Measurements from ENCODE around the gene PKNOX1. TPM values are rescaled to one million over a fixed set of nuclear protein-coding genes. Genes with fewer than 3 reads are reported as not detected.
"Not testable (repeated sequence)": the region's sequence is repeated elsewhere in the genome, so short reads cannot be mapped to it uniquely, and the experiment has no call there.

PKNOX1 gene
- total RNA-seq, 1 donor from 2014 or later = 8.2 TPM

DNA sequence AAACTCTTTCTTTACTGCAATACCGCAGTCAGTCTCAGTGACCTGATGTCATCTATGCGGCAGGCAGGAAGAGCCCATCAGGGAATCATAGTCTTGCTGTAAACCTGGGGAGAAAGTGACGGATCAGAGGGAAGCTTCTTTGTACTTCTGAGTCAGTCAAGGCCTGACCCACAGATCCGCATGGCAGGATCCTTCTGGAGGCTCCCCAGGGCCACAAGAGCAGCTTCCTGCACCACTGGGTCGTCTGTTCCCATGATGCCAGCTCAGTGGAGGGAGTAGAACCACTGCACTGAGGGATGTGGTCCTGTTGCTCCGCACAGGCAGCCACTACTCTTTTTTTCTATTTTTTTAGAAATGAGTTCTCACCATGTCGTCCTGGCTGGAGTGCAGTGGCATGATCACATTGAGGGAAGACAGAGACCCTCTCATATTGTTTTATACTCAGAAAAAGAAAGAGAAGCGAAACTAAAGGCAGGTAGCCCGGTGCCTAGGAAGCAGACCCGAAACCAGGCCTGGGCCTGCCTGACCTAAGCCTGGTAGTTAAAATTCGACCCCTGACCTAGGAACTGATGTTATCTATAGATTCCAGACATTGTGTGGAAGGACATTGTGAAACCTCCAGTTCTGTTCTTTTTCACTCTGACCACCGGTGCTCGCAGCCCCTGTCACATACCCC is 42.7 kb upstream of the PKNOX1 start:
- no peaks in the 10 kb centered on the region for H3K9me3 Mint-ChIP-seq (ENCODE audit: unreplicated experiment)
- no peaks in the 10 kb centered on the region for H3K27me3 Mint-ChIP-seq (ENCODE audit: unreplicated experiment)
- H3K27ac Mint-ChIP-seq (ENCODE audit: unreplicated experiment) = peak overlapping the region; percentile 24

DNA sequence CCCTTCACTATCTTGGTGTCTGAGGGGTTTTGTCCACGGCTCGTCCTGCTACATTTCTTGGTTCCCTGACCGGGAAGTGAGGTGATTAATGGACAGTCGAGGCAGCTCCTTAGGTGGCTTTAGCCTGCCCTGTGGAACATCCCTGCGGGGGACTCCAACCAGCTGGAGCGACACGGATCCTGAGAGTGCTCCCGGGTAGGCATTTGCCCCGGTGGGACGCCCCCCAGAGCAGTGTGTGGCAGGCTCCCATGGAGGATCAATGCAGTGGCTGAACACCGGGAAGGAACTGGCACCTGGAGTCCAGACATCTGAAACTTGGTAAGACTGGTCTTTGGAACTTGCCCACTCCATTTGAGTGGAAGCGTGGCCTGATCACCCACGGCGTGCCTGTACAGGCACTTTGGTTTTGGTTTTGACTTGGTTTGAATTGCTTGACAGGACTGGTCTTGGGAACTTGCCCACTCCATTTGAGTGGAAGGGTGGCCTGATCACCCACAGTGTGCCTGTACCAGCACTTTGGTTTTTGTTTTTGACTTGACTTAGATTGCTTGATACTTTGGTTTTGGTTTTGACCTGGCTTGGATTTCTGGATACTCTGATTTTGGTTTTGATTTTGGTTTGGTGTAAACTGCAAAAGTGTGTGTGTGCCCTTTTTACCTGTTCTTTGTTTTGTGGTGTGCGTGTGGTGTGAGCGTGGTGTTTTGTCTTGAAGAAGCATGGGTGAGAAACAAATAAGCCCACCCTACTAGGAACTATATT is 41.8 kb upstream of the PKNOX1 start:
- DNase-seq (ENCODE audit: low spot score); H3K36me3 Mint-ChIP-seq (ENCODE audit: low read depth, unreplicated experiment); H3K9me3 Mint-ChIP-seq (ENCODE audit: unreplicated experiment); H3K27me3 Mint-ChIP-seq (ENCODE audit: unreplicated experiment); H3K27ac Mint-ChIP-seq (ENCODE audit: unreplicated experiment); H3K4me3 Mint-ChIP-seq (ENCODE audit: unreplicated experiment): not testable (repeated sequence)
- peaks cover 21% of the 10 kb centered on the region for H3K4me1 Mint-ChIP-seq (ENCODE audit: unreplicated experiment)

More for the DNA sequence above, 42.7 kb upstream of the PKNOX1 start:
- Mint-ChIP-seq H3K4me3 (ENCODE audit: unreplicated experiment) (no peak overlapping the region), H3K36me3 (ENCODE audit: low read depth, unreplicated experiment) (no peaks in the 10 kb centered on the region), H3K4me1 (ENCODE audit: unreplicated experiment) (peaks cover 12% of the 10 kb centered on the region)
- DNase-seq (ENCODE audit: low spot score) = no peak
- TF ChIP-seq, protein P1, sequence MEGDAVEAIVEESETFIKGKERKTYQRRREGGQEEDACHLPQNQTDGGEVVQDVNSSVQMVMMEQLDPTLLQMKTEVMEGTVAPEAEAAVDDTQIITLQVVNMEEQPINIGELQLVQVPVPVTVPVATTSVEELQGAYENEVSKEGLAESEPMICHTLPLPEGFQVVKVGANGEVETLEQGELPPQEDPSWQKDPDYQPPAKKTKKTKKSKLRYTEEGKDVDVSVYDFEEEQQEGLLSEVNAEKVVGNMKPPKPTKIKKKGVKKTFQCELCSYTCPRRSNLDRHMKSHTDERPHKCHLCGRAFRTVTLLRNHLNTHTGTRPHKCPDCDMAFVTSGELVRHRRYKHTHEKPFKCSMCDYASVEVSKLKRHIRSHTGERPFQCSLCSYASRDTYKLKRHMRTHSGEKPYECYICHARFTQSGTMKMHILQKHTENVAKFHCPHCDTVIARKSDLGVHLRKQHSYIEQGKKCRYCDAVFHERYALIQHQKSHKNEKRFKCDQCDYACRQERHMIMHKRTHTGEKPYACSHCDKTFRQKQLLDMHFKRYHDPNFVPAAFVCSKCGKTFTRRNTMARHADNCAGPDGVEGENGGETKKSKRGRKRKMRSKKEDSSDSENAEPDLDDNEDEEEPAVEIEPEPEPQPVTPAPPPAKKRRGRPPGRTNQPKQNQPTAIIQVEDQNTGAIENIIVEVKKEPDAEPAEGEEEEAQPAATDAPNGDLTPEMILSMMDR (IDR thresholded peaks at IDR 0.05; ENCODE audit: unreplicated experiment) = no peak

DNA sequence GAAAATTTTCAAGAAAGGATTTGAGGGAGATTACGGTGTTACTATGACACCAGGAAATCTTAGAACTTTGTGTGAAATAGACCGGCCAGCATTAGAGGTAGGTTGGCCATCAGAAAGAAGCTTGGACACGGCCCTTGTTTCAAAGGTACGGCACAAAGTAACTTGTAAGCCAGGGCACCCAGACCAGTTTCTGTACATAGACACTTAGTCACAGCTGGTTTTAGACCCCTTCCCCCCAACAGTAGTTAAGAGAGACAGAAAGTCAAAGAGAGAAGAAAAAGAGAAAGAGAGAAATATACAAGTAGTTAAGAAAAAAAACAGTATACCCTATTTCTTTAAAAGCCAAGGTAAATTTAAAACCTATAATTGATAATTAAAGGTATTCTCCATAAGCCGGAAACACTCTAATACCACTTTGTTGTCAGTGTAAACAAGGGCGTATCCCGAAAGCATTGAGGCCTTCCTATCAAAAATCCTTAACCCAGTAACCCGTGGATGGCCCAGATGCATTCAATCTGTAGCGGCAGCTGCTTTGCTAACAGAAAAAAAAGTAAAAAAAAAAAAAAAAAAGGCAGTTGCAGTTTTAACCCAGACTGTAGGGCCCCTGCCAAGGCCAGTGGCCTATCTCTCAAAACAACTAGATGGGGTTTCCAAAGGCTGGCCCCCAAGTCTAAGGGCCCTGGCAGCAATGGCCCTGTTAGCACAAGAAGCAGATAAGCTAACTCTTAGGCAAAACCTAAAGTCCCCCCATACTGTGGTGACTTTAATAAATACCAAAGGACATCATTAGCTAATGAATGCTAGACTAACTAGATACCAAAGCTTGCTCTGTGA is 41.0 kb upstream of the PKNOX1 start:
- H3K4me3 Mint-ChIP-seq (ENCODE audit: unreplicated experiment) = not testable (repeated sequence)

DNA sequence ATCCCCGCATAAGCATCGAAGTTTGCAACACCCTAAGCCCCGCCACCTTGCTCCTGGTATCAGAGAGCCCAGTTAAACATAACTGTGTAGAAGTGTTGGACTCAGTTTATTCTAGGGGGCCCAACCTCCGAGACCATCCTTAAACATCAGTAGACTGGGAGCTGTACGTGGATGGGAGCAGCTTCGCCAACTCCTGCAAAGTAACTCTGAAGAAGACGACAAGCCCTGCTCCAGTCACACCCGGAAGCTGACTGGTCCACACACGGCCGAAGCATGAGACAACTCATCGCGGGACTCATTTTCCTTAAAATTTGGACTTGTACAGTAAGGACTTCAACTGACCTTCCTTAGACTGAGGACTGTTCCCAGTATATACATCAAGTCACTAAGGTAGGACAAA is 40.4 kb upstream of the PKNOX1 start:
- H3K9me3 Mint-ChIP-seq (ENCODE audit: unreplicated experiment) = not testable (repeated sequence)
- H3K4me1 Mint-ChIP-seq (ENCODE audit: unreplicated experiment) = peaks cover 29% of the 10 kb centered on the region

More for the DNA sequence above, 41.0 kb upstream of the PKNOX1 start:
- not testable (repeated sequence) for H3K27ac Mint-ChIP-seq (ENCODE audit: unreplicated experiment); DNase-seq (ENCODE audit: low spot score); H3K9me3 Mint-ChIP-seq (ENCODE audit: unreplicated experiment); H3K27me3 Mint-ChIP-seq (ENCODE audit: unreplicated experiment); H3K36me3 Mint-ChIP-seq (ENCODE audit: low read depth, unreplicated experiment)
- H3K4me1 Mint-ChIP-seq (ENCODE audit: unreplicated experiment) = peaks cover 29% of the 10 kb centered on the region

DNA sequence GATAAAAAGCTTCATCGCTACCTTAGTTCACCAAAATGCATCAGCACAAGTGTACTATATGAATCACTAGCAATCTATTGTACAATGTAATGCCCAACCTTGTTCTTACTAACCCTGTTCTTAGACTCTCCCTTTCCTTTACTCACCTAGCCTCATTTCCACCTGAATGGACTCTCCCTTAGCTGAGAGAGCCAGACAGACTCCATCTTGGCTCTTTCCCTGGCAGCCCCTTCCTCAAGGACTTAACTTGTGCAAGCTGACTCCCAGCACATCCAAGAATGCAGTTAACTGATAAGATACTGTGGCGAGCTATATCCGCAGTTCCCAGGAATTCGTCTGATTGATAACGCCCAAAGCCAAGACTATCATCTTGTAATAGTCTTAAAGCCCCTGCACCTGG is 38.0 kb upstream of the PKNOX1 start:
- not testable (repeated sequence) for H3K36me3 Mint-ChIP-seq (ENCODE audit: low read depth, unreplicated experiment); DNase-seq (ENCODE audit: low spot score); H3K27ac Mint-ChIP-seq (ENCODE audit: unreplicated experiment); H3K4me3 Mint-ChIP-seq (ENCODE audit: unreplicated experiment); H3K27me3 Mint-ChIP-seq (ENCODE audit: unreplicated experiment); H3K9me3 Mint-ChIP-seq (ENCODE audit: unreplicated experiment)
- H3K4me1 Mint-ChIP-seq (ENCODE audit: unreplicated experiment) = peaks cover 29% of the 10 kb centered on the region

More for the DNA sequence above, 40.4 kb upstream of the PKNOX1 start:
- not testable (repeated sequence) for H3K27me3 Mint-ChIP-seq (ENCODE audit: unreplicated experiment); H3K27ac Mint-ChIP-seq (ENCODE audit: unreplicated experiment); H3K36me3 Mint-ChIP-seq (ENCODE audit: low read depth, unreplicated experiment); H3K4me3 Mint-ChIP-seq (ENCODE audit: unreplicated experiment); DNase-seq (ENCODE audit: low spot score)

DNA sequence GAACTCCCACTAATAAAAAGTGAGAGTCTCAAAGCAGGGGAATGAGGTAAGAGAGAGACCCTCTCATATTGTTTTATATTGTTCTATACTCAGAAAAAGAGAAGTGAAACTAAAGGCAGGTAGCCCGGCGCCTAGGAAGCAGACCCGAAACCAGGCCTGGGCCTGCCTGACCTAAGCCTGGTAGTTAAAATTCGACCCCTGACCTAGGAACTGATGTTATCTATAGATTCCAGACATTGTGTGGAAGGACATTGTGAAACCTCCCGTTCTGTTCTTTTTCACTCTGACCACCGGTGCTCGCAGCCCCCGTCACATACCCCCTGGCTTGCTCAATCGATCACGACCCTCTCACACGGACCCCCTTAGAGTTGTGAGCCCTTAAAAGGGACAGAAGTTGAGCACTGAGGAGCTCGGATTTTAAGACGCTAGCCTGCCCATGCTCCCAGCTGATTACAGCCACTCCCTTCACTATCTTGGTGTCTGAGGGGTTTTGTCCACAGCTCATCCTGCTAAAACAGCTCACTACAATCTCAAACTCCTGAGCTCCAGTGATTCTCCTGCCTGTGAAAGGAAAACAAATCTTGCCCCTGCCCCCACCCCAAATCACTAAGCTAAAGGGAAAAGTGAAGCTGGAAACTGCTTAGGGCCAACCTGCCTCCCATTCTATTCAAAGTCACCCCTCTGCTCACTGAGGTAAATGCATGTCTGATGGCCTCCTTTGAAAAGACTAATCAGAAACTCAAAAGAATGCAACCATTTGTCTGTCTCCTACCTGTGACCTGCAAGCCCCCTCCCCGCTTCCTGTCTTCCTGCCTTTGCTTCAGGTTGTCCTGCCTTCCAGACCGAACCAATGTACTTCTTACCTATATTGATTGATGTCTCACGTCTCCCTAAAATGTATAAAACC is 37.1 kb upstream of the PKNOX1 start:
- H3K36me3 Mint-ChIP-seq (ENCODE audit: low read depth, unreplicated experiment); H3K9me3 Mint-ChIP-seq (ENCODE audit: unreplicated experiment); DNase-seq (ENCODE audit: low spot score); H3K27me3 Mint-ChIP-seq (ENCODE audit: unreplicated experiment); H3K4me3 Mint-ChIP-seq (ENCODE audit: unreplicated experiment): not testable (repeated sequence)
- peak overlapping the region; percentile 43 for H3K27ac Mint-ChIP-seq (ENCODE audit: unreplicated experiment)
- H3K4me1 Mint-ChIP-seq (ENCODE audit: unreplicated experiment) = peaks cover 27% of the 10 kb centered on the region
